GM19193 (cell line): ENCODE data around the gene RHOBTB3.

Source experiments
- POLR2A ChIP-seq: IDR thresholded peaks from 4 replicates; pipeline ENCODE4 v1.6.1; 2011; ENCODE audit not compliant: insufficient read depth, insufficient read length; ENCODE audit errors: extremely low read depth

Gene RHOBTB3

GRCh38 chr5:95741458-95741857, 10.3 kb downstream of the RHOBTB3 start:
- TF ChIP-seq POLR2A, result no peak

GRCh38 chr5:95743232-95743631, 12.1 kb downstream of the RHOBTB3 start:
- TF ChIP-seq POLR2A, result no peak

- TF ChIP-seq POLR2A, result no peak
Observed at GRCh38 chr5:95743877-95744276, 12.7 kb downstream of the RHOBTB3 start.

GRCh38 chr5:95746194-95746593, 15.1 kb downstream of the RHOBTB3 start:
- no peak for TF ChIP-seq POLR2A

DNA sequence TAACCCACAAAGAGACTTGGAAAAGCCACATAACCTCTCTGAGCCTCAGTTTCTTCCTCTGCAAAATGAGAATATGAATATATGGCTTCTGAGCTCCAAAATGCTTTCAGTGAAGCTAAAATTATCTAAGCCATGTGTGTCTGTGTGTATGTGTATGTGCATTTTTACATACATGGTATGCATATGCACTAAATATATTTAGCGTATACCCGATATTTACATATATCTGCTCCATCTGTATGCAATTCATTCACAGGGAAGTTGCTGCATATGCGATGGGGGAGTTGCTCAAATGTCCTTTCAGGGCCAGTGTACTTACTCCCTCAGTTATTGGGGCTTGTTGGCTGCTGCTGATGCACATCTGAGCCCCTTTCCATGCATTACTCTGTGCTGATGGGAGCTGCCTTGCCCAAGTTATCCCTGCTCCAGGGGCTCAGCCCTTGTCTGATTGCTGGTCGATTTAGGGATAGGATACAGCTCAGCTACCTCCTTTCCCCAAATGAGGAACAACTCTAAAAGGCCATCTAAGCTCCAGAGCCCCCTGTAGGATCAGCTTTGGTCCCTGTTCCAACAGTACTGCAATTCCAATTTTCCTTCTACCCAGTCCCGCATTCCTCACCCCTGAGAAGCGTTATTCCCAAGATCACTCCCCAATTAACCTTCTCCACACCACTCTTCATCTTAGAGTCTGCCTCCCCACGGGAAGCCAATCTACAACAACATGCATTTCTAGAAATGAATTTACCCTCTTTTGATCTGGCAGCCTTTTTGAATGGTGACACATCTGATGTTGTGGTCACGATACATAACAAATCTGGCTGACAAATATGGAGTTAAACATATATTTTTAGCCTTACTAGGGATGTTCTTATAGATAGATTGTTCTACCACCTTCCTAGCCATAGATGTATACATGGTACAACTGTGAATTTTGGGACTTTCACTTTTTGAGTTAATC, 15.9 kb downstream of the RHOBTB3 start:
- no peak for TF ChIP-seq POLR2A

DNA sequence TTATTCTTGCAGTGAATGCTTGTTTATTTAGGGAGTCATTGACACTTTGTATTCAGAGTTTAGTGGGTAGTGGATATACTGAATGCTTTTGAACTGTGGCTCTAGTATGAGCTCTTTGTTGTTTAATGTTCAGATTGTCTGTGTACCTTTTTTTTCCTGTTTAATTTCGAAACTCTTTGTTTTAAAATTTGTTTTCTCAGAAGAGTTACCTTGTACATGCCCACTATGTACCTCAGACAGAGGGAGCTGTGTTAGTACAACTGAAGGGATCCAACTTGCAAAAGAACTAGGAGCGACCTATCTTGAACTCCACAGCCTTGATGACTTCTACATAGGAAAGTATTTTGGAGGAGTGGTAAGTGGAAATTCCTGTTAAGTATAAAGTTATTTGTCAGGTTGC, 17.0 kb downstream of the RHOBTB3 start:
- no peak for TF ChIP-seq POLR2A

GRCh38 chr5:95754545-95754944, 23.4 kb downstream of the RHOBTB3 start:
- no peak for TF ChIP-seq POLR2A

DNA sequence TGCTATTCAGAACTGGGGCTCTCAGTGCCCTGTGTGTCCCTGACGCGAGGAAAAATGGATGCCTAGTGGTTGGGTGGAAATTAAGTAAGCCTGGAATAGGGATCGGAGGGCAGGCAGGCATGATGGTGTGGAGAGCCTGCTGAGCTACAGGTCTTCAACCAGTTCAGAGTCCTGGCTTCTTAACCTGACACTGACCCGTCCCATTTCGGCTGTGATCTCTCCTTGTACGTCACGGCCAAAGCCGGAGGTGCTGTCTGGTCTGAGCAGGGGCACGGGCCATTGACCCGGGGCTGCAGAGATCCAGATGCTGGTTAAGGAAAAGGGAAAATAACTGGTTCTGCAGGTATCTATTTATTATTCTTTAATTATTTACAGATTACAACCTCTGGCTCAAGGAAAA, 27.9 kb downstream of the RHOBTB3 start:
- no peak for TF ChIP-seq POLR2A

DNA sequence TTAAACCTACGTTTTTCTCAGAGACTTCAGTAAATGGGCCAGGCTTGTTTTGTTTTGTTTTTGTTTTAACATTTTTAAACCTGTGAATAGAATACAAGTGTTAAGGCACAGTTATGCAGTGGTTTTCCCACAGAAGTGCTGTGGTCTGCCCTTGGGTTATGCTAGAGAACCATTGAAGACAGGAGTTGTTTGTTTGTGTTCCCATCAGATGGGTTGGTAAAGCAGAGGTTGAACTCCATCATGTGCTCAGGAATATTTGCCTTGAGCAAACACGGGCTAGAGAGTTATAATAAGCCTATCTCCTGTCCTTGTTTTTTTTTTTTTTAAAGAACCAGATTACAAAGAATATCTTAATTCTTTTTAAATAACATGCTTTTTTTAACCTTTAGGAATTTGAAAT, 28.5 kb downstream of the RHOBTB3 start:
- TF ChIP-seq POLR2A, result no peak

GRCh38 chr5:95760273-95761191, 29.4 kb downstream of the RHOBTB3 start:
- no peak for TF ChIP-seq POLR2A

DNA sequence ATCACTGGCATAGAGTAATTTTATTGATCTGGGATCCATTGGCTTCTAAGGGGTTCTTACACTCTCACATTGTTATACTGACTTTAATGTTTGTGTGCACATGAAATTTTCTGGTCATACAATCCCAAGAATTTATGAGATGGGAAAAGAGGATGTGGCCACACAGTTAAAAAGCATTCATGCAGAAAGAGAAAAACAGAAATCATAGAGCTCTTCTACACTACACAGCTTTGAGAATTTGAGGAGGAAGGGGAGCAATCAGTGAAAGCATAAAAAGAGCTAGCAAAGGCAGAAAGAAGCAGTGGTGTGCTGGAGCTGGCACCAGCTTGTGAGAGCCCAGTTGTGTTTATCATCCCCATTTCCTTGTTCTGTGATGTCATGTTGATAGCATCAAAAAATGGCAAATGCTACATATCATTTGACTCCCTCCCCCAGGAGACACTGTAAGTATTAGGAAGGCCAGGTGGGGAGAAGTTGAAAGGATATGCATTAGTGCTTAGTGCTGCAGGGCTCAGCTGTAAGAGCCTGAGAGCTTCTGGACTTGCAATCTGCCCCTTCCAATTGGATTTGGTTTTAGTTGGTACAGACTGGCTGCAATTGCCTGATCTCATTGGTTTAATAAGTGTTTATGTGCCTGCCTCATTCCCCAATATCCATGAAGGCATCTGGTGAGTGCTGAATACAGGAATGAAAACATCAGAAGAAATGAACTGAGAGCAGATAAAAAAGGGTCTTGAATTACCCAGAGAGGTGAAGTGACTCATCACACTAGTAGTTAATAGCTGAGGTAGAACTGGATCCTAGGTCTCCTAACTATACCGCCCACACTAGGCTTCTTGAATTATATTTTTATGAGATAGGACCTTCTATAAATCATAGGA, 30.9 kb downstream of the RHOBTB3 start:
- no peak for TF ChIP-seq POLR2A

DNA sequence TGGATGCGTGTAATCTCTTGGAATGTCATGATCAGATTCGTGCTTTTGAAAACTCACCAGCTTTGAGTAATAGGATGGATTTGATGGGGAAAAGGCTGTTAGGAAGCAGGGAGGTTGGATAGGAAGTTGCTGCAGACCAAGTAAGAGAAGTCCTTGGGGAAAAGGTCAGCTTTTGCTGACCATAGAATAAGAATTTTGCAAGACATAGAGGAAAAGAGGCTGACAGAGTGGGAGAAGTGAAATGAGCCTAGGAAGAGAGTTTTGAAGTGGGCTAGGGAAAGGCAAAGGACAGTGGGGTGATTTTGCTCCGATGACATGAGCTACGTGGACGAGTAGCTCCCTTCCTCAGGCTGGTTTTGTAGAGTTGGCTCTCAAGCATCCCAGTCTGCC, 31.5 kb downstream of the RHOBTB3 start:
- TF ChIP-seq POLR2A, result no peak

- TF ChIP-seq POLR2A, result no peak
Observed at GRCh38 chr5:95763941-95764340, 32.8 kb downstream of the RHOBTB3 start.

DNA sequence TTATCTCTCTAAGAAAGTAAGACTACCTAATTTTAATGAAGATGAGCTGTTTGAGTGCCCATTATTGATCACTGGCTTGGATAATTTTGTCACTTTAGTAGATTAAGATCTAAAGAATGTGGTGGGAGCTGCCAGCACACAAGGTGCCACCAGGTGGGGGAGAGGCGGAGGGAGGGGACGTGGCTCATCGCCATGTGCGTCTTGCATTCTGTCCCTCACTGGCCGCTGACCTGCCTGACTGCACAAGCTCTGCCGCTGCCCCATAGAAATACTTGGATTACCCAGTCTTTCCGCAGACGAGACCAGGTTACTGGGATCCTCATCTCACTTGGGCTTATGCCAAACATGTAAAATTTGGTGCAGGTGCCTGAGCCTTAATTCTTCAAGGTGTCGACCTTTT, 37.6 kb downstream of the RHOBTB3 start:
- TF ChIP-seq POLR2A, result no peak
